BJ (cell line): ENCODE measurements around the gene NKIRAS2. TPM values are rescaled to one million over a fixed set of nuclear protein-coding genes. Genes with fewer than 3 reads are reported as not detected.

Source experiments
- CTCF ChIA-PET: fragments of 350-600 bp; formaldehyde crosslinking; extraction: SDS; loops from one replicate; lab custom pipeline; 2021; ENCODE audit warnings: antibody characterized with exemption, inconsistent platforms; lab: Yijun Ruan, JAX
- POLR2A ChIA-PET: fragments of 300-600 bp; sonication (Branson Sonifier 250); formaldehyde crosslinking; extraction: SDS; loops from one replicate; lab custom pipeline; 2021; ENCODE audit warnings: antibody characterized with exemption; lab: Charles Lee
- DNase-seq: peaks from one replicate; pipeline ENCODE4 v3.0.0-alpha.2; 2011; ENCODE audit warnings: low read depth
- H3K27me3 ChIP-seq: 2 replicates; pipeline ENCODE4 v1.6.0; 2011; ENCODE audit warnings: low read length; ENCODE audit not compliant: control insufficient read depth, insufficient read depth
- H3K36me3 ChIP-seq: 2 replicates; pipeline ENCODE4 v1.5.1; 2011; ENCODE audit warnings: low read length; ENCODE audit not compliant: control insufficient read depth, insufficient read depth
- H3K4me3 ChIP-seq: 2 replicates; pipeline ENCODE4 v1.5.1; 2011; ENCODE audit warnings: low read depth, mild to moderate bottlenecking, control low read depth, low read length
- CTCF ChIP-seq: IDR thresholded peaks from 2 replicates; pipeline ENCODE4 v1.5.1; 2011; ENCODE audit warnings: low read depth, mild to moderate bottlenecking, control low read depth, inconsistent platforms, low read length, moderate library complexity; ENCODE audit not compliant: insufficient read depth
- polyA plus RNA-seq: library from polyadenylated mRNA; depleted of rRNA; stranded (reverse); fragments of >200 nt; gene quantifications from 2 replicates; pipeline ENCODE4 v1.2.3, GENCODE V29; 2011

Gene NKIRAS2
- polyA plus RNA-seq, 1 experiment = 81.4 TPM

- no peak for TF ChIP-seq CTCF
- POLR2A ChIA-PET = interaction anchor here (0.5 kb wide), 1 partner anchor 213 kb away, joined by 5 read pairs; no protein-coding TSS in a partner anchor
- no peak for DNase-seq
- Histone ChIP-seq H3K36me3 (peaks cover 14% of the 10 kb centered on the region), H3K27me3 (no peaks in the 10 kb centered on the region), H3K4me3 (no peak overlapping the region)
- CTCF ChIA-PET = interaction anchor here (1.1 to 9.3 kb wide), 6 partner anchors 12 to 503 kb away, joined by 3 to 61 read pairs (median 6); partner anchors contain the start of gene KAT2A
Observed at GRCh38 chr17:42023524-42024349, 3.8 kb downstream of the NKIRAS2 start.

GRCh38 chr17:42025191-42025579 lies 5.3 kb downstream of the NKIRAS2 start:
- CTCF ChIA-PET = interaction anchor here (0.6 to 9.3 kb wide), 22 partner anchors 8 to 502 kb away, joined by 3 to 61 read pairs (median 7); partner anchors contain the start of genes DHX58, DNAJC7 and KAT2A
- no peak for DNase-seq
- POLR2A ChIA-PET = interaction anchor here (0.6 kb wide), 1 partner anchor 59 kb away, joined by 3 read pairs; the partner anchor contains the start of gene CNP

GRCh38 chr17:42025936-42026335 lies 6.0 kb downstream of the NKIRAS2 start:
- Histone ChIP-seq H3K4me3 (no peak overlapping the region), H3K36me3 (peaks cover 14% of the 10 kb centered on the region), H3K27me3 (no peaks in the 10 kb centered on the region)
- ChIA-PET POLR2A (no interaction called here), CTCF (interaction anchor here (0.6 to 9.3 kb wide), 16 partner anchors 8 to 175 kb away, joined by 3 to 61 read pairs (median 7); partner anchors contain the start of genes CNP, DHX58, DNAJC7 and KAT2A)
- TF ChIP-seq CTCF = no peak
- DNase-seq = no peak

More at GRCh38 chr17:42025191-42025579, 5.3 kb downstream of the NKIRAS2 start:
- Histone ChIP-seq H3K36me3 (peaks cover 14% of the 10 kb centered on the region), H3K4me3 (no peak overlapping the region), H3K27me3 (no peaks in the 10 kb centered on the region)
- TF ChIP-seq CTCF = no peak

- CTCF ChIA-PET = interaction anchor here (0.7 to 9.3 kb wide), 11 partner anchors 9 to 290 kb away, joined by 3 to 61 read pairs (median 5); partner anchors contain the start of genes CNP, DHX58, DNAJC7 and KAT2A
- POLR2A ChIA-PET = no interaction called here
- 0 out of 2 replicates have a peak, but pooled peaks cover 1% of the 10 kb centered on the region for H3K27me3 ChIP-seq
- H3K36me3 ChIP-seq = peaks cover 14% of the 10 kb centered on the region
- DNase-seq = no peak
- no peak overlapping the region for H3K4me3 ChIP-seq
- TF ChIP-seq CTCF = no peak
Observed at GRCh38 chr17:42026857-42027589, 7.1 kb downstream of the NKIRAS2 start.

- CTCF ChIA-PET = interaction anchor here (0.8 to 9.3 kb wide), 5 partner anchors 36 to 91 kb away, joined by 3 to 61 read pairs (median 4); partner anchors contain the start of genes DHX58 and KAT2A
- 0 out of 2 replicates have a peak, but pooled peaks cover 3% of the 10 kb centered on the region for H3K27me3 ChIP-seq
- H3K36me3 ChIP-seq = peaks cover 10% of the 10 kb centered on the region
- POLR2A ChIA-PET = no interaction called here
- TF ChIP-seq CTCF = no peak
- H3K4me3 ChIP-seq = no peak overlapping the region
- no peak for DNase-seq
Observed at GRCh38 chr17:42027590-42027889, 7.7 kb downstream of the NKIRAS2 start.
